HEK293T (cell line): ENCODE measurements around the gene PNKD.

Source experiments
- CTCF ChIA-PET: fragments of 350-600 bp; formaldehyde crosslinking; extraction: SDS; loops from one replicate; lab custom pipeline; 2021; ENCODE audit warnings: antibody characterized with exemption, inconsistent platforms; lab: Yijun Ruan, JAX
- POLR2A ChIA-PET: fragments of 350-600 bp; formaldehyde crosslinking; extraction: SDS; loops from one replicate; lab custom pipeline; 2020; ENCODE audit warnings: antibody characterized with exemption, inconsistent platforms; lab: Yijun Ruan, JAX
- DNase-seq: peaks from one replicate; pipeline ENCODE4 v3.0.0; 2012; ENCODE audit warnings: mixed read lengths; ENCODE audit errors: extremely low spot score
- ARNT ChIP-seq: fragments of 450-650 bp; IDR thresholded peaks from 2 replicates; pipeline ENCODE4 v1.6.1; 2017; ENCODE audit warnings: mild to moderate bottlenecking
- BHLHE40 ChIP-seq: fragments of 450-650 bp; IDR thresholded peaks from 2 replicates; pipeline ENCODE4 v1.6.1; 2016; ENCODE audit warnings: mild to moderate bottlenecking, moderate library complexity, borderline replicate concordance
- CTBP1 ChIP-seq: fragments of 450-650 bp; IDR thresholded peaks from 2 replicates; pipeline ENCODE4 v1.6.1; 2016; ENCODE audit warnings: borderline replicate concordance
- ELF4 ChIP-seq: fragments of 450-650 bp; IDR thresholded peaks from 2 replicates; pipeline ENCODE4 v1.6.1; 2017; ENCODE audit warnings: antibody characterized with exemption
- FOXA1 ChIP-seq: fragments of 450-650 bp; IDR thresholded peaks from 2 replicates; pipeline ENCODE4 v1.6.1; 2016; ENCODE audit warnings: mild to moderate bottlenecking
- FOXK2 ChIP-seq: fragments of 450-650 bp; IDR thresholded peaks from 2 replicates; pipeline ENCODE4 v1.6.1; 2016; ENCODE audit warnings: mild to moderate bottlenecking
- FOXM1 ChIP-seq: fragments of 450-650 bp; IDR thresholded peaks from 2 replicates; pipeline ENCODE4 v1.6.1; 2017; ENCODE audit warnings: mild to moderate bottlenecking, borderline replicate concordance
- HDGF ChIP-seq: fragments of 450-650 bp; IDR thresholded peaks from 2 replicates; pipeline ENCODE4 v1.6.1; 2017; ENCODE audit warnings: antibody characterized with exemption, borderline replicate concordance
- L3MBTL2 ChIP-seq: fragments of 450-650 bp; conservative IDR thresholded peaks from 2 replicates; pipeline ENCODE4 v1.6.1; 2016; ENCODE audit warnings: mild to moderate bottlenecking
- LEF1 ChIP-seq: fragments of 450-650 bp; IDR thresholded peaks from 2 replicates; pipeline ENCODE4 v1.6.1; 2017; ENCODE audit warnings: mild to moderate bottlenecking, borderline replicate concordance
- NFRKB ChIP-seq: fragments of 450-650 bp; IDR thresholded peaks from 2 replicates; pipeline ENCODE4 v1.6.1; 2016; ENCODE audit warnings: mild to moderate bottlenecking, moderate library complexity
- PKNOX1 ChIP-seq: fragments of 450-650 bp; IDR thresholded peaks from 2 replicates; pipeline ENCODE4 v1.6.1; 2016
- SP1 ChIP-seq: fragments of 450-650 bp; IDR thresholded peaks from 2 replicates; pipeline ENCODE4 v1.6.1; 2017
- SUZ12 ChIP-seq: fragments of 450-650 bp; IDR thresholded peaks from 2 replicates; pipeline ENCODE4 v1.6.1; 2016; ENCODE audit warnings: mild to moderate bottlenecking
- TARDBP ChIP-seq: fragments of 450-650 bp; IDR thresholded peaks from 2 replicates; pipeline ENCODE4 v1.6.1; 2016
- ZNF384 ChIP-seq: fragments of 450-650 bp; IDR thresholded peaks from 2 replicates; pipeline ENCODE4 v1.6.1; 2016

PNKD gene

DNA sequence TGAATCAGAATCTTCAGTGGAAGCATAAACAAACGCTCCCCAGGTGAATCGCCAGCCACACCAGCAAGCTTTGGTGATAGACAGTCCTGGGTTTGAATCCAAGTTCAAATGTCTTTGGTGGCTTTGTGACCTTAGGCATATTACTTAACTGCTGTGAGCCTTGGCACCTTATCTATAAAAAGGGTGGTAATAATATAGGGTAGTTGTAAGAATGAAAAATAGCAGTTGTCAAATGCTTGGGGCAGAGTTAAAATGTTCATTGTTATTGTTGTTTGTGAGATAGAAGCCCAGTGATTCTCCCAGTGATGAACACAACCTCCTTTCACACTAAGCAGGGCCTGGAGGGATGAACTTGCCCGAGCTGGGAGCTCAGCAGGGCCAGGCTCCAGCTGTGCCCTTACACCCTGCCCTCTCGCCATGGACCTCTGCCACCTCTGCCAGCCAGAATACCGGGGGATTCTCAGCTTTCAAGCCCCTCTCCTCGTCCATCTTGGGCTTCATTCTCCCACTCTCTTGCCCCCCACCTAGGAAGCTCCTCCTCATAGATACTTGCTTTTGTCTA, 28.1 kb downstream of the PNKD start:
- TF ChIP-seq L3MBTL2 (no peak), SP1 (no peak), HDGF (no peak), CTBP1 (no peak), TARDBP (no peak), BHLHE40 (no peak), FOXA1 (no peak), ZNF384 (no peak), FOXM1 (no peak), FOXK2 (no peak), NFRKB (no peak), ARNT (no peak), PKNOX1 (no peak), SUZ12 (no peak), LEF1 (no peak), ELF4 (no peak)
- no peak for DNase-seq
- POLR2A ChIA-PET = interaction anchor here (0.7 kb wide), 1 partner anchor 28 kb away, joined by 3 read pairs; the partner anchor contains the start of genes AAMP and PNKD
- CTCF ChIA-PET = interaction anchor here (0.6 to 2.4 kb wide), 3 partner anchors 25 to 58 kb away, joined by 4 to 11 read pairs (median 5); partner anchors contain the start of gene CATIP

GRCh38 chr2:218300141-218300540, 29.8 kb downstream of the PNKD start:
- DNase-seq = no peak
- POLR2A ChIA-PET = no interaction called here
- CTCF ChIA-PET = interaction anchor here (0.7 kb wide), 1 partner anchor 13 kb away, joined by 3 read pairs; no protein-coding TSS in a partner anchor
- TF ChIP-seq L3MBTL2 = no peak
- TF ChIP-seq SUZ12 = no peak

- POLR2A ChIA-PET = interaction anchor here (1.2 kb wide), 1 partner anchor 31 kb away, joined by 3 read pairs; the partner anchor contains the start of genes AAMP and PNKD
- CTCF ChIA-PET = interaction anchor here (0.6 to 1.5 kb wide), 4 partner anchors 11 to 55 kb away, joined by 3 to 9 read pairs (median 4); partner anchors contain the start of gene CATIP
- peak; percentile 75 for DNase-seq
- TF ChIP-seq LEF1 = no peak
- no peak for TF ChIP-seq SP1
- TF ChIP-seq ELF4 = no peak
- no peak for TF ChIP-seq HDGF
- TF ChIP-seq SUZ12 = no peak
- no peak for TF ChIP-seq CTBP1
- TF ChIP-seq FOXK2 = no peak
- TF ChIP-seq PKNOX1 = no peak
- no peak for TF ChIP-seq FOXA1
- TF ChIP-seq L3MBTL2 = no peak
- no peak for TF ChIP-seq NFRKB
- TF ChIP-seq ZNF384 = no peak
- TF ChIP-seq FOXM1 = no peak
- TF ChIP-seq ARNT = no peak
- no peak for TF ChIP-seq BHLHE40
- TF ChIP-seq TARDBP = no peak
Observed at GRCh38 chr2:218301176-218301819, 31.0 kb downstream of the PNKD start.

DNA sequence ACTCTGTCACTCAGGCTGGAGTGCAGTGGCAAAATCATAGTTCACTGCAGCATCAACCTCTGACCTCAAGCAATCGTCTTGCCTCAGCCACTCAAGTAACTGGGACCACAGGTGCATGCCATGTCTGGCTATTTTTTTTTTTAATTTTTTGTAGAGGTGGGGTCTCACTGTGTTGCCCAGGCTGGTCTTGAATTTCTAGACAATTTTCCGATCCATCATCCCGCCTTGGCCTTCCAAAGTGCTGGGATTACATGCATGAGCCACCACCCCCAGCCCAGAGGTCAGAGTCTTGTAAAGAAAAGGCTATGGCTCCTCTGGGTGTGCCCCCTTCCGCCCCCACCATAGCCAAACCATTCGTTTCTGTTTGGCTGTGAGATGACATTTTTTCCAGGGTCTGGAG, 35.1 kb downstream of the PNKD start:
- TF ChIP-seq NFRKB (no peak), HDGF (no peak), LEF1 (no peak)
- no peak for DNase-seq
- ChIA-PET CTCF (no interaction called here), POLR2A (no interaction called here)

DNA sequence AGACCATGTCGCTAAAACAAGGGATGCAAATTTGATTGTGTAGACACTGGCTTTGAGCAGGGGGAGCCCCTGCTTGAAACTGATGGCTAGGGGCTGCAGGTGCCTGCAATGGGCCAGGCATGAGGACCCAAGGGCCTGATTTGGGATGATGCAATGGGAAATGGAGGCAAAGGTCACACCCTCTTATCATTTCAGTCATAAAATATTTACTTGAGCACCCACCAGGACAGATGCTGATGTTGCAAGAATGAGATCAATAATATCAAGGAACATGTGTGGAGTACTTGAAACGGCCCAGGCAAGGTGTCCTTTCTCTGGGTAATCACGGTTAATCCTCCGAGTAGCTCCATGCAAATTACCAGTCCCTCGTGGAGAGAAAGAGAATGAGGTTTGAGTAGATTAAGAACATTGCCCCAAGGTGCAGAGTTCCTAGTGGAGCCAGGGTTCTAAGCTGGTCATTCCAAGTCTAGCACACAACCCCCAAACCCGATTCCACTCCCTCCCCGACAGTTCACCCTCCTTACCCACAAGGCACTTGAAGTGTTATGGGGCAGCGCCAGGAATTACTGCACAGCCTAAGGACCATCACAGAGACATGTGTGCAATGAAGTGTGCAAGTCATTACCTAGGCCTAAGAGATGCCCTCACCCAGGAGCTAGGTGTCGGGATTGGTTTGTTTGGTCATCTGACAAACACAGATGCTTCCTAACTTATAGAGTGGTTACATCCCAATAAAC, 36.0 kb downstream of the PNKD start:
- no peak for TF ChIP-seq CTBP1
- no peak for TF ChIP-seq NFRKB
- no peak for TF ChIP-seq L3MBTL2
- TF ChIP-seq ELF4 = no peak
- no peak for TF ChIP-seq BHLHE40
- no peak for TF ChIP-seq ZNF384
- TF ChIP-seq SUZ12 = no peak
- TF ChIP-seq FOXM1 = no peak
- no peak for TF ChIP-seq TARDBP
- TF ChIP-seq HDGF = no peak
- TF ChIP-seq PKNOX1 = no peak
- no peak for TF ChIP-seq FOXK2
- DNase-seq = no peak
- ChIA-PET POLR2A (interaction anchor here (1.2 to 1.3 kb wide), 2 partner anchors 17 to 19 kb away, joined by 5 to 6 read pairs; no protein-coding TSS in a partner anchor), CTCF (interaction anchor here (1.0 kb wide), 1 partner anchor 49 kb away, joined by 4 read pairs; no protein-coding TSS in a partner anchor)
